OCI-LY3 (cell line): Measurements from ENCODE around the gene CHST8.

Experiments used
- EZH2phosphoT487 ChIP-seq: fragments of 200-600 bp; shearing (Covaris generic); IDR thresholded peaks from 2 replicates; pipeline ENCODE4 v1.6.1; 2018; ENCODE audit warnings: antibody characterized with exemption, mixed run types, low read depth
- TF ChIP-seq, protein P1 (sequence below): fragments of 200-600, 300-600 bp; sonication (generic); IDR thresholded peaks from 2 replicates; pipeline ENCODE4 v1.5.1; 2014; ENCODE audit warnings: antibody characterized with exemption, low read length, low read depth

DNA sequence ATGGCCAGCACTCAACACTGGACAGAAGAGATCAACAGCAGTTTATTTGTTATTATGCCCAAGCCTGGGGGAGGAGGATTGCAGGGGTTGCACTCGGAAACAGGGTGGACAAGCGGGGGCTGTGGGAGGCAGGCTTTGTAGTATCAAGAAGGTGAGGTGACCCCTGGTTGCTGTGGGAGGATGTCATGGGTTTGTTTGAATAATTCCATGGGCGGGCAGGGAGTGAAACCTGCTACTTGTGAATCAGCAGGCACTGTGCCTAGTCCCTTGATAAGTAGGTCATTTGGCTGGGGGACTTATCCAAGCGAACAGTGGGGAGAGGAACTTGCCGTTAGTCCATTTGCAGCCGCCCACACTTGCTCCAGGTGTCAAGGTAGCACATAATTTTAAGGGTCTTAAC is 90.5 kb downstream of the CHST8 start:
- TF ChIP-seq, protein P1, sequence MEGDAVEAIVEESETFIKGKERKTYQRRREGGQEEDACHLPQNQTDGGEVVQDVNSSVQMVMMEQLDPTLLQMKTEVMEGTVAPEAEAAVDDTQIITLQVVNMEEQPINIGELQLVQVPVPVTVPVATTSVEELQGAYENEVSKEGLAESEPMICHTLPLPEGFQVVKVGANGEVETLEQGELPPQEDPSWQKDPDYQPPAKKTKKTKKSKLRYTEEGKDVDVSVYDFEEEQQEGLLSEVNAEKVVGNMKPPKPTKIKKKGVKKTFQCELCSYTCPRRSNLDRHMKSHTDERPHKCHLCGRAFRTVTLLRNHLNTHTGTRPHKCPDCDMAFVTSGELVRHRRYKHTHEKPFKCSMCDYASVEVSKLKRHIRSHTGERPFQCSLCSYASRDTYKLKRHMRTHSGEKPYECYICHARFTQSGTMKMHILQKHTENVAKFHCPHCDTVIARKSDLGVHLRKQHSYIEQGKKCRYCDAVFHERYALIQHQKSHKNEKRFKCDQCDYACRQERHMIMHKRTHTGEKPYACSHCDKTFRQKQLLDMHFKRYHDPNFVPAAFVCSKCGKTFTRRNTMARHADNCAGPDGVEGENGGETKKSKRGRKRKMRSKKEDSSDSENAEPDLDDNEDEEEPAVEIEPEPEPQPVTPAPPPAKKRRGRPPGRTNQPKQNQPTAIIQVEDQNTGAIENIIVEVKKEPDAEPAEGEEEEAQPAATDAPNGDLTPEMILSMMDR: no peak
- TF ChIP-seq EZH2phosphoT487: no peak
